Naive thymus-derived CD4-positive, alpha-beta T cell (primary cell): ENCODE measurements around the gene GNRH2. TPM values are rescaled to one million over a fixed set of nuclear protein-coding genes. Genes with fewer than 3 reads are reported as not detected.

Experiments
- ATAC-seq: fragments of 150-1000 bp; cut with Tn5 transposase; 2 replicates; pipeline ENCODE4 v1.10.0; 2021; ENCODE audit warnings: mild to moderate bottlenecking, moderate library complexity
- CTCF ChIA-PET: fragments of 350-600 bp; sonication (Branson Sonifier 250); formaldehyde crosslinking; loops from one replicate; lab custom pipeline; 2021; ENCODE audit warnings: antibody characterized with exemption; lab: Charles Lee
- POLR2A ChIA-PET: fragments of 350-600 bp; sonication (Branson Sonifier 250); formaldehyde crosslinking; loops from one replicate; lab custom pipeline; 2021; ENCODE audit warnings: antibody characterized with exemption, inconsistent platforms; lab: Charles Lee
- DNase-seq, 9 donors: peaks; one replicate each; pipeline versions ENCODE4 v3.0.0 to v3.0.0-alpha.2; 2020 to 2022; ENCODE audit warnings: mixed read lengths in 1 of 9
- H3K27ac ChIP-seq: one replicate; pipeline ENCODE4 v1.7.0; 2013; ENCODE audit warnings: mild to moderate bottlenecking, low read depth, low read length, moderate library complexity
- H3K27me3 ChIP-seq, 2 donors: one replicate each; pipeline ENCODE4 v1.7.0; 2013; ENCODE audit warnings: low read length in 2 of 2, mild to moderate bottlenecking in 2 of 2, moderate library complexity in 2 of 2; ENCODE audit not compliant: control insufficient read depth in 2 of 2, insufficient read depth in 2 of 2
- H3K36me3 ChIP-seq, 3 experiments: 1 replicate in 2 of 3; 2 replicates in 1 of 3; pipeline ENCODE4 v1.7.0; 2013; ENCODE audit warnings: low read length in 3 of 3, mild to moderate bottlenecking in 3 of 3, moderate library complexity in 1 of 3; ENCODE audit not compliant: insufficient read depth in 3 of 3, control insufficient read depth in 2 of 3
- H3K4me1 ChIP-seq, 2 donors: one replicate each; pipeline ENCODE4 v1.7.0; 2013; ENCODE audit warnings: low read length in 2 of 2, mild to moderate bottlenecking in 2 of 2, moderate library complexity in 1 of 2; ENCODE audit not compliant: control insufficient read depth in 2 of 2, insufficient read depth in 2 of 2
- H3K4me3 ChIP-seq: 2 replicates; pipeline ENCODE4 v1.7.0; 2013; ENCODE audit warnings: mild to moderate bottlenecking, low read length
- H3K9me3 ChIP-seq, 3 experiments: 1 replicate in 2 of 3; 2 replicates in 1 of 3; pipeline ENCODE4 v1.7.0; 2013; ENCODE audit warnings: low read length in 3 of 3; ENCODE audit not compliant: control insufficient read depth in 2 of 3
- H3K27ac Mint-ChIP-seq, 9 donors: one replicate each; pipeline ENCODE4 v1.8.0; 2020 to 2022; ENCODE audit warnings: mixed read lengths in 9 of 9, mild to moderate bottlenecking in 8 of 9, moderate library complexity in 5 of 9, inconsistent platforms in 2 of 9
- H3K27me3 Mint-ChIP-seq, 5 donors: one replicate each; pipeline ENCODE4 v1.8.0; 2021 to 2022; ENCODE audit warnings: mixed read lengths in 5 of 5, mild to moderate bottlenecking in 1 of 5
- H3K36me3 Mint-ChIP-seq, 5 donors: one replicate each; pipeline ENCODE4 v1.8.0; 2020 to 2022; ENCODE audit warnings: mixed read lengths in 5 of 5, mild to moderate bottlenecking in 3 of 5, inconsistent platforms in 1 of 5
- H3K4me1 Mint-ChIP-seq, 7 donors: one replicate each; pipeline ENCODE4 v1.8.0; 2020 to 2022; ENCODE audit warnings: mixed read lengths in 7 of 7, mild to moderate bottlenecking in 3 of 7, inconsistent platforms in 1 of 7
- H3K4me3 Mint-ChIP-seq, 10 donors: one replicate each; pipeline ENCODE4 v1.8.0; 2020 to 2022; ENCODE audit warnings: mild to moderate bottlenecking in 10 of 10, mixed read lengths in 10 of 10, moderate library complexity in 6 of 10, inconsistent platforms in 2 of 10
- H3K9me3 Mint-ChIP-seq, 11 donors: one replicate each; pipeline ENCODE4 v1.8.0; 2020 to 2022; ENCODE audit warnings: mixed read lengths in 11 of 11, mild to moderate bottlenecking in 4 of 11, inconsistent platforms in 1 of 11, moderate library complexity in 1 of 11
- intact Hi-C, 2 donors: fragments of 100-400 bp; cut with micrococcal nuclease; formaldehyde crosslinking; loops; one replicate each; pipeline ENCODE4 v1.15.1; 2023
- polyA plus RNA-seq, 2 donors: library from polyadenylated mRNA; unstranded; fragments of 300-500 nt; fragmentation: Illumina TruSeq; gene quantifications; one replicate each; pipeline ENCODE4 v1.2.3, GENCODE V29; 2021
- total RNA-seq, 6 experiments: library from RNA in 5 of 6; stranded (reverse) in 5 of 6; gene quantifications; 1 replicate in 5 of 6; 2 replicates in 1 of 6; pipeline ENCODE4 v1.2.3 and lab custom pipeline; 2021 to 2026

The GNRH2 gene
- total and polyA plus RNA-seq, 7 experiments from 2014 or later, result 0.88 to 2.9 (median 1.4) TPM; not detected in 2

DNA sequence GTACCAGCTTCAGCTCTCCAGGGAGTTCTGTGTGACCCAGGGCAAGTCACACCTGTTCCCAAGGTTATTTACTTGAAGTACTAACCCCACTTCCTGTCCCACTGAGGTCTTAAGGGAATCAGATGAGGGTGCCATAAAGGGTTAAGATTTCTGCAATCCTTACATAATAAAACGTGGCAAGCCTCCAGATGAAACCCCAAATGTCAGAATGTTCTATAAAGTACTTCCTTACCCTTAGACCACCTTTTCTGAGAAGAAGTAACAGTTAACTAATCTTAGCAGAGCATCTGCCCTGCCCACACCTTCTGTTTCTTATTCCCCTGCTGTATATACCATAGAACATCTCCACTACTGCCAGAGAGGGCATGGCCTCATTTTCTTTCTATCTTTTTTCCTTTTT is 47.1 kb downstream of the GNRH2 start:
- intact Hi-C loops, result loop anchor here in 1 of 2 donors (5.0 kb wide), 1 partner anchor 1722 kb away; no protein-coding TSS in a partner anchor
- Mint-ChIP-seq H3K27ac (peak overlapping the region in 8 of 9 donors; percentile 49 to 100 (median 87)), H3K36me3 (peaks cover 0 to 4% (median 0%) of the 10 kb centered on the region in 5 donors), H3K4me1 (peaks cover 17 to 47% (median 31%) of the 10 kb centered on the region in 7 donors), H3K9me3 (peaks cover 0 to 3% (median 0%) of the 10 kb centered on the region in 11 donors), H3K27me3 (peaks cover 0 to 40% (median 0%) of the 10 kb centered on the region in 5 donors), H3K4me3 (peak overlapping the region in 8 of 10 donors; percentile 39 to 63 (median 48))
- Histone ChIP-seq H3K27me3 (no peaks in the 10 kb centered on the region), H3K9me3 (no peaks in the 10 kb centered on the region), H3K36me3 (no peaks in the 10 kb centered on the region), H3K27ac (no peak overlapping the region), H3K4me3 (no peak overlapping the region), H3K4me1 (peaks cover 0 to 24% of the 10 kb centered on the region in 2 donors)
- ATAC-seq (no peak), DNase-seq (peak in 4 of 9 donors; percentile 27 to 35 (median 32))
- POLR2A ChIA-PET, result interaction anchor here (0.6 to 7.1 kb wide), 5 partner anchors 13 to 192 kb away, joined by 3 to 61 read pairs (median 6); partner anchors contain the start of genes FASTKD5, OXT and UBOX5
- CTCF ChIA-PET, result interaction anchor here (0.8 to 2.8 kb wide), 2 partner anchors 13 to 102 kb away, joined by 3 to 11 read pairs; no protein-coding TSS in a partner anchor

DNA sequence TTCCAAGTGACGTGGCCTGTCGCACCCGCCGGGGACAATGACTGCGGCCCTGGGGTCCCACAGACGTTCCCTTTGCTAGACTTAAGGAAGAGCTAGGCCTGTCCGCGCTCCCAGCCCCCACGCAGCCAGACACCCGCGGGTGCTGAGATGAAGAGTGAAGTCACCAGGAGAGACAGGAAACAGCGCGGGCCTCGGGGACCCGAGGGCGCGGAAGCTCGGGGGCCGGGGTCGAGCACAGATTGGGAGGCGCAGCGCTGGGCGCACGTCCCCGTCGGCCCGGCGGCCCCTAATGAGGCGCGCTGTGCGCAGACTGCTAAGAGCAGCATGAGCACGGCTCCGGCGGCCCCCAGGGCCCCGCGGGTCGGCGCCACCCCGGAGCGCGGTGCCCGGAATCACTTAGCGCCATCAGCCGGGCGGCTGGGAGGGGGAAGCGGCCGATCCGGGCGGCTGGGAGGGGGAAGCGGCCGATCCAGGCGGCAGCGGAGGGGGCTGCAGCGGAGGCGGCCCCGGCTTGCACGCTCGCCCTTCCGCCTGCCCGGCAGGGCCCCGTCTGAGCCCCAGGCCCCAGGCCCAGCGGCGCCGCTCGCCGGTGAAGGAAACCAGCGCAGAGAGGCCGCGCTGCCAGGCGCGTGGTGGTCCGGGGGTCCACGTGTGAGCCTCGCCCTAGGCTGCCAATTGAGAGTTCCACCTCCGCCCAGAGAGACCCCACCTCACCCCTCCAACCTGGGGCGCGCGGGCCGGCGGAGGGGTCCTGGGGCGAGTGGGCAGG is 49.4 kb downstream of the GNRH2 start:
- intact Hi-C loops, result loop anchor here in 1 of 2 donors (1.0 to 5.0 kb wide), 5 partner anchors 15 to 1720 kb away; no protein-coding TSS in a partner anchor
- H3K4me3 ChIP-seq, result peak overlapping the region; percentile 28
- peaks cover 0 to 4% (median 0%) of the 10 kb centered on the region in 5 donors for H3K36me3 Mint-ChIP-seq

GRCh38 chr20:3093861-3094361 is 50.5 kb downstream of the GNRH2 start:
- Histone ChIP-seq H3K27ac (peak overlapping the region; percentile 95), H3K4me3 (no peak overlapping the region), H3K4me1 (peaks cover 0 to 24% of the 10 kb centered on the region in 2 donors), H3K27me3 (no peaks in the 10 kb centered on the region), H3K36me3 (no peaks in the 10 kb centered on the region), H3K9me3 (no peaks in the 10 kb centered on the region)
- Mint-ChIP-seq H3K36me3 (no peaks in the 10 kb centered on the region), H3K4me1 (peaks cover 17 to 50% (median 31%) of the 10 kb centered on the region in 7 donors), H3K9me3 (peaks cover 0 to 2% (median 0%) of the 10 kb centered on the region in 11 donors), H3K4me3 (peak overlapping the region in 9 of 10 donors; percentile 67 to 90 (median 83)), H3K27me3 (peaks cover 0 to 36% (median 0%) of the 10 kb centered on the region in 5 donors), H3K27ac (peak overlapping the region in 8 of 9 donors; percentile 95 to 100 (median 100))
- ChIA-PET CTCF (interaction anchor here (0.6 to 6.3 kb wide), 2 partner anchors 19 to 21 kb away, joined by 3 to 36 read pairs; no protein-coding TSS in a partner anchor), POLR2A (interaction anchor here (0.8 to 7.1 kb wide), 16 partner anchors 9 to 353 kb away, joined by 3 to 61 read pairs (median 9); partner anchors contain the start of genes FASTKD5, MRPS26, OXT and UBOX5)
- intact Hi-C loops, result loop anchor here in 1 of 2 donors (1.0 to 5.0 kb wide), 6 partner anchors 8 to 1718 kb away; no protein-coding TSS in a partner anchor
- DNase-seq (peak in 8 of 9 donors; percentile 39 to 89 (median 82)), ATAC-seq (peak; percentile 77)

More for the DNA sequence above, 49.4 kb downstream of the GNRH2 start:
- H3K4me1 Mint-ChIP-seq, result peaks cover 17 to 50% (median 31%) of the 10 kb centered on the region in 7 donors
- ATAC-seq (peak; percentile 27), DNase-seq (peak in 8 of 9 donors; percentile 41 to 75 (median 70))
- Histone ChIP-seq H3K4me1 (peaks cover 0 to 24% of the 10 kb centered on the region in 2 donors), H3K9me3 (no peaks in the 10 kb centered on the region), H3K27ac (peak overlapping the region; percentile 95), H3K36me3 (no peaks in the 10 kb centered on the region), H3K27me3 (no peaks in the 10 kb centered on the region)
- H3K27ac Mint-ChIP-seq, result peak overlapping the region; percentile 88 to 100 (median 100)
- H3K9me3 Mint-ChIP-seq, result peaks cover 0 to 3% (median 0%) of the 10 kb centered on the region in 11 donors
- ChIA-PET POLR2A (interaction anchor here (0.6 to 7.1 kb wide), 14 partner anchors 10 to 352 kb away, joined by 3 to 61 read pairs (median 10); partner anchors contain the start of genes FASTKD5, OXT and UBOX5), CTCF (interaction anchor here (0.8 to 6.3 kb wide), 5 partner anchors 15 to 40 kb away, joined by 3 to 36 read pairs (median 5); no protein-coding TSS in a partner anchor)
- peaks cover 0 to 39% (median 0%) of the 10 kb centered on the region in 5 donors for H3K27me3 Mint-ChIP-seq
- peak overlapping the region; percentile 78 to 97 (median 93) for H3K4me3 Mint-ChIP-seq

- peak overlapping the region; percentile 95 for H3K27ac ChIP-seq
Measured at GRCh38 chr20:3094848-3095629, 51.6 kb downstream of the GNRH2 start.

More at GRCh38 chr20:3094848-3095629, 51.6 kb downstream of the GNRH2 start:
- H3K4me1 Mint-ChIP-seq, result peaks cover 13 to 46% (median 27%) of the 10 kb centered on the region in 7 donors
- ATAC-seq, result no peak
- H3K27ac Mint-ChIP-seq, result peak overlapping the region in 8 of 9 donors; percentile 95 to 100 (median 100)
- peaks cover 0 to 2% (median 0%) of the 10 kb centered on the region in 11 donors for H3K9me3 Mint-ChIP-seq
- H3K4me3 Mint-ChIP-seq, result peak overlapping the region in 1 of 10 donors; percentile 9
- no peaks in the 10 kb centered on the region for H3K36me3 ChIP-seq
- intact Hi-C loops, result loop anchor here in 1 of 2 donors (1.0 to 5.0 kb wide), 3 partner anchors 7 to 1717 kb away; no protein-coding TSS in a partner anchor
- peaks cover 0 to 21% of the 10 kb centered on the region in 2 donors for H3K4me1 ChIP-seq
- H3K27me3 Mint-ChIP-seq, result peaks cover 0 to 30% (median 0%) of the 10 kb centered on the region in 5 donors
- POLR2A ChIA-PET, result interaction anchor here (0.5 to 7.1 kb wide), 14 partner anchors 8 to 122 kb away, joined by 3 to 61 read pairs (median 7); partner anchors contain the start of gene OXT
- H3K9me3 ChIP-seq, result no peaks in the 10 kb centered on the region
- no peak overlapping the region for H3K4me3 ChIP-seq
- no peak for DNase-seq
- no peaks in the 10 kb centered on the region for H3K36me3 Mint-ChIP-seq
- H3K27me3 ChIP-seq, result no peaks in the 10 kb centered on the region
- CTCF ChIA-PET, result interaction anchor here (0.7 to 6.3 kb wide), 6 partner anchors 20 to 124 kb away, joined by 3 to 36 read pairs (median 3); no protein-coding TSS in a partner anchor
